GM19328 (cell line): ENCODE results near the gene ENDOG.
A peak's percentile ranks its signal among the peaks of the same experiment; 100 is the strongest.
"Not testable (repeated sequence)": the region's sequence is repeated elsewhere in the genome, so short reads cannot be mapped to it uniquely, and the experiment has no call there.

Source experiments
- ATAC-seq: cut with Tn5 transposase; IDR thresholded peaks from one replicate; pipeline ENCODE4 v1.9.1; 2021; ENCODE audit warnings: mild to moderate bottlenecking, moderate library complexity; ENCODE audit not compliant: unreplicated experiment

Gene ENDOG

GRCh38 chr9:128828267-128828666 lies 10.0 kb downstream of the ENDOG start:
- no peak for ATAC-seq

DNA sequence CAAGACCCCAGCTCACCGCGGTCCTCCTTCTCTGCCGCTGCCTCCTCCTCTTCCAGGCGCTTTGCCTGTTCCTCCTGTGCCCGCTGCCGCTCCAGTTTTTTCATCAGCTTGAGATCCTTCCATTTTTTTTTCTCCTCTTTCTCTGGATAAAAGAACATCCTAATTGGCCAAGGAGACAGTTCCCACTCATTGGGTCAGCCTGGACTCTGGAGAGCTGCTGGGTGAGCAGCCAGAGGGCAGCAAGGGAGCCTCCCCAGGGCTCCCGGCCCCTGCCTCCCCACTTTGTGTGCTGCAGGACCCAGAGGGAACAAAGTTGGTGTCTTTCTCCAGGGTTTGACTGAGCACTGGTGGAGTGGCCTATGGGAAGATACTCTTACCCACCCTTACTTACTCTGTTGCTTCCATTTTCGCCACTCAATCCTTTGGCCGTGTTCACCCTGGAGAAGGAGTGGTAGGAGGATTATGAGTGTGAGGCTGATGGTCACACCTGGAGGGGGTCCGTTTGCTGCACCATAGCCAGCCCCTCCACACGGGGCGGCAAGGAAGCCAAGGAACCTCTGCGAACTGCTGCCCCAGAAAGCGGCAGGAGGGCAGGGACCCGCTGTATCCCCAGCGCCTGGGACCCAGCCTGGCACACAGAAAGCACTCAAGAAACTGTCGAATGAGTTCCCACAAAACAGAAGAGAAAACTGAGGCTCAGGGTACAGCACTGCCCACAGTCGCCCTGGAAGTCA lies 10.6 kb downstream of the ENDOG start:
- ATAC-seq, result no peak

DNA sequence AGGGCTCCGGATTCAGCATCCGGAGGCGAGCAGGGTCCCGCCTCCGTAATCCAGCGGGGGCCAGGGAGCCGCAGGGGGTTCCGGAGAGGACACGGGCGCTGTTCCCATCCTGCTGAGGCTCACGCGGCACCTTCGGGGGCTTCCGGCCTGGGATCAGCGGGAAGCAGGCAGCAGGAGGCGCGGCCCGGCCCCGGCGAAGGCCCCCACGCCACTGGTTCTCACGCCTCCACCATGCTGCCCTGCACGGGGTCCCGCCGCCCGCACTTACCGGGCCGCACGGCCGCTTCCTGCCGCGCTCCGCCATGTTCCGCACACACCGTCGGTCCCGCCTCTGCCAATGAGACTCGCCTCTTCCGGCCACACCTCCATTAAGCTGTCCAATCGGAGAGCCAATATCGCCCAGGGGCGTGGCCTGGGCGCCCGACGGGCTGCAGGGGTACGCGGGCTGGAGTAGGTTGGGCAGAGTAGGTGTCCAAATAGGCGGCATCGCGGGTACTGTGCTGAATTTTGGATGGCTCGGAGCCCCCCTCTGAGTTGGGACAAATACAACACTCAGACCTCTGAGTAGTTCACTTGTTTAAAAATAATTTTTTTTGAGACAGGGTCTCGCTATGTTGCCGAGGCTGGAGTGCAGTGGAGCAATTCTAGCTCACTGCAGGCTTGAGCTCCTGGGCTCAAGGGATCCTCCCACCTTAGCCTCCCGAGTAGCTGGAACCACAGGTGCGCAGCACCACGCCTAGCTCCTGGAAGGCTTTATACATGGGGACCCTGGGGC lies 11.4 kb downstream of the ENDOG start, which contains the start of gene SPOUT1:
TSS of gene SPOUT1 (minus strand) at position 318 of the 775 bp plus-strand sequence. CDS start at position 304, 14 bp downstream.
- ATAC-seq, result peak; percentile 97

DNA sequence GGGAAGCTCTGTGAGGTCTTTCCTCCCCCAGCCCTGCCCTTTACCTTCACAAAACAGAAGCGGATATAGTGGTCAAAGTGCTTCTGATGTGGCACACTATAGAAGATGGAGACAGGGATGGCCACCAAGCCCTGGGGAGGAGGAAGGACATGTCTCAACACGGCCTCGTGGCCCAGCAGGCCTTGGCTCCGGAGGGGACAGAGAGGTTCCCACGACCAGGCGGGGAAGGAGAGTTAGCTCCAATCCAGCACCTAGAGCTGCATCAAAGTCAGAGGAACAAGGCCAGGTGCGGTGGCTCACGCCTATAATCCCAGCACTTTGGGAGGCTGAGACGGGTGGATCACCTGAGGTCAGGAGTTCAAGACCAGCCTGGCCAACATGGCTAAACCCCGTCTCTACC lies 15.4 kb downstream of the ENDOG start:
- ATAC-seq, result no peak

GRCh38 chr9:128835246-128836210 lies 17.2 kb downstream of the ENDOG start:
- no peak for ATAC-seq

DNA sequence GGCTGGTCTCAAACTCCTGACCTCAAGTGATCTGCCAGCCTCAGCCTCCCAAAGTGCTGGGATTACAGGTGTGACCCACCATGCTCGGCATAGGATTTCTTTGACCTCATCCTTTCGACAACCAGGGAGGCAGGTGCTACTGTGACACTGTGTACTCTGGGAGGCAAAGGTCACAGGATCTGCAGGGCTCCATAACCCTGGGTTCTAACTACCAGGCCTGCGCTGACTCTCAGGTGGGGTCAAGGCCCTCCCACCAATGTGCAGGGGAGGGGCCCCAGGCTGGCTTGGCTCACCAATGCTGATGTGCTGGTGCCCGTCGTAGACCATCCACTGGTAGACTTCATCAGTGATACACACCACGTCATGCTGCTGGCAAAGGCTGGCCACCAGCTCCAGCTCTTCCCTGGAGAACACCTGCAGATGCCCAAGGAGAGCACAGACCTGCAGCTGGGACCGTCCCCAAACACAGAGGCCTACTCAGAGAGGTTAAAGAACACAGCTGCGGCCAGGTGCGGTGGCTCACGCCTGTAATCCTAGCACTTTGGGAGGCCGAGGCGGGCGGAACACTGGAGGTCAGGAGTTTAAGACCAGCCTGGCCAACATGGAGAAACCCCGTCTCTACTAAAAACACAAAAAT lies 18.3 kb downstream of the ENDOG start:
- ATAC-seq, result no peak

DNA sequence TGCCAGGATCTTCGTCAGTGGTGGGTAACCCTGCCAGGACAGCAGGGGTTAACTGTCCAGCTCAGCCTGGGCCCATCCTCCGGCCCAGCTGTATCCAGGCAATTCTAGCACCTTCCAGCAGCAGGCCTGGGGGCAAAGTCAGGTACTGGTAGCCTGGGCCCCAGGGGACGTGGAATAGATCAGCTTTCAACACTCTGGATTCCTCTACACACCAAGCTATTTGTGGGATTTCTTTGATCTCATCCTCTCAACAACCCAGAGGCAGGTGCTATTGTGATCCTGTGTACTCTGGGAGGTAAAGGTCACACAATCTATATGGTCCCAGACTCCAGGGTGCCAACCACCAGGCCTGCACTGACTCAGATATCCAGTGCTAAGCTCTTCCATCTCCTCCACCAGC lies 20.0 kb downstream of the ENDOG start:
- ATAC-seq, result no peak

DNA sequence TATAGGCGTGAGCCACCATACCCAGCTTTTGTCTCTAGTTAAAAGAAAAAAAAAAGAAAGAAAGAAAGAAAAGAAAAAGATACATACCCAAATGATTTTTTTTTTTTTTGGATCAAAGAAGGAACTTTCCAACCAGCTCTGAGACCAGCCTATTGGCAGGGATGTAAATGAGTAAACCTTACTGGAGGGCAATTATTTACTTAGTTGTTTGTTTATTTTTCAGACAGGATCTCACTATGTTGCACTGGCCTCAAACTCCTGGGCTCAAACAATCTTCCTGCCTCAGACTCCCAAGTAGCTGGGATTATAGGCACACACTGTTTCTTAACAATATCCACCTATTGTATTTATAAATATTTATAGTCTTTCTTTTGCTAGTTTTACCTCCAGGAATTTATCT lies 22.2 kb downstream of the ENDOG start:
- no peak for ATAC-seq

DNA sequence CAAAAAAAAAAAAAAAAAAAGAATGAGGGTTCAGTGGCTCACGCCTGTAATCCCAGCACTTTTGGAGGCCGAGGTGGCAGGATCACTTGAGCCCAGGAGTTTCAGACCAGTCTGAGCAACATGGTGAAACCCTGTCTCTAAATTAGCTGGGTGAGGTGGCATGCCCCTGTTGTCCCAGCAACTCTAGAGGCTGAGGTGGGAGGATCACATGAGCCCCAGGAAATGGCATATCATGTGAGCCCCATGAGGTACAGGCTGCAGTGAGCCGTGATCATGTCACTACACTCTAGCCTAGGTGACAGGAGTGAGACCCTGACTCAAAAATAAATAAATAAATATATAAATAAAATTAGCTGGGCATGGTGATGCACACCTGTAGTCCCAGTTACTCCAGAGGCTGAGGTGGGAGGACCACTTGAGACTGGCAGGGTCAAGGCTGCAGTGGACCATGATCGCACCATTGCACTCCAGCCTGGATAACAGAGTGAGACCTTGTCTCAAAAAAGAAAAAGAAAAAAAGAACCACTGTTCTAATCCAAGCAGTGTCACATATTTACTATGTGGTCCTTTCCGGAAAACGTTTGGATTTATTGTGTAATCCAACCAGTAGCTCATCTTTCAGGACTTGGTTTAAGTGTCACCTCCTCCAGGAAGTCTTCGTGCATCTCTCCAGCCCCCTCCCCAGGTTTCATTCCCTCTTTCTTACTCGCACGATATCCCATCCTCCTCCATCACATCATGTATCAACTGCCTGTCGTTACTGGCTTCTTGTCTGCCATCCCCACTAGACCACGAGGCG lies 23.6 kb downstream of the ENDOG start:
- no peak for ATAC-seq

DNA sequence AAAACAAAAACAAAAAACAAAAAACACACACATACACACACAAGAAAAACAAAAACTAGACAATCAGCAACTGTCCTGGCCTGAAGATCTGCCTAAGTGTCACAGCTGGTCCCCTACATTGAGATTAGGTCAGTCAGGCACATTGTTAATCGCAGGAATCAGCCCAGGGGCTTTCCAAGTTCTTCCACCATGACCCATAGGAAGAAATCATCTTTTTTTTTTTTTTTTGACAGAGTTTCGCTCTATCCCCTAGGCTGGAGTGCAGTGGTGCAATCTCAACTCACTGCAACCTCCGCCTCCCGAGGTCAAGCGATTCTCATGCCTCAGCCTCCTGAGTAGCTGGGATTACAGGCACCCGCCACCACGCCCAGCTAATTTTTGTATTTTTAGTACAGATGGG lies 24.9 kb downstream of the ENDOG start:
- ATAC-seq, result not testable (repeated sequence)

DNA sequence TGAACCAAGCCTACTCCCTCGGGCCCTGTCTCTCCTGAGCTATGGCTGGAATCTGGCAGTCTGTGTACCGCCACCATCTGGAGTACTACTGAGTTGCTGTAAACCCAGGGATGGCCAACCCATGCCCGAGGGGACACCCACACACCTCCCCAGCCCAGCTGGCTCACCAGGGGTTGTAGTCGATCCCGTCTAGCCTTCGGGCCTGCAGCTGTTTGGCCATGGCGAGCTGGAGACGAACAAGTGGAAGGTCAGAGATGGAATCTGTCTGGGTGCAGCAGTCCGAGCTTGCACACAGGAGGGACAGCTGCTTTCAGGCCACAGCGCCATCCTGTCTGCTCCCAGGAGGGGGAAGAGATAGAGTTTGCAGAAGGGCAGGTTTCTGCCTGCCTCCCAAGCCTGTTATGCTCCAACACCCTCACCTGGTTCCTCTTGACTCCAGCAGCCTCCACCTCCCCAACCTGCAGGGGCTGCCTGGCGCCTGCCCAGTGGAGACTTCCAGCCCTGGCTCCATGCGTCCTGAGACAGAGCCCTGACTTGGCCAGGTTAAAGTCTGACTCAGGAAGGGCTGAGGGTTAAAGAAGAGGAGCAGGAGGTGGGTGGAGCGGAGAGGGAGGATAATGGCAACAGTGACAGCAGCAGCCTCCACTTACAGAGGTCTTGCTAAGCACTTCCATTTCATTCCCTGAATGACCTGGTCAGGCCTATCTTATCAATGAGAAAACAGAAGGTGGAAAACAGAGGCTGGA lies 27.1 kb downstream of the ENDOG start:
- ATAC-seq, result no peak

DNA sequence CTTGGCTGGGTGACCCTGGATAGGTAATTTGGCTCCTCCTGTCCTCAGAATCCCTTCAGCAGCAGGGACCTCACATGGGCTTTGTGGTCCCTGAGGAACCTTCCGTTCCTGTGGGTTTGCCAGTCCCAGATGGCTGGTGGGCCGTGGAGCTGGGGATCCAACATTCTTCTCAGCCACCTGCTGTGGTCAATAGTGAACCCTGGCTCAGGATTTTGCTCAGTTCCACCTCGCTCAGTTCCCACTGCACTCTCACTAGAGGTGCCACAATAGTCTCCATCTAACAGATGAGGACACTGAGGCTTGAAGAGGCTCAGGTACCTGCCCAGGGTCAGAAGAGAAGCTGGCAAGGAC lies 28.4 kb downstream of the ENDOG start:
- no peak for ATAC-seq

DNA sequence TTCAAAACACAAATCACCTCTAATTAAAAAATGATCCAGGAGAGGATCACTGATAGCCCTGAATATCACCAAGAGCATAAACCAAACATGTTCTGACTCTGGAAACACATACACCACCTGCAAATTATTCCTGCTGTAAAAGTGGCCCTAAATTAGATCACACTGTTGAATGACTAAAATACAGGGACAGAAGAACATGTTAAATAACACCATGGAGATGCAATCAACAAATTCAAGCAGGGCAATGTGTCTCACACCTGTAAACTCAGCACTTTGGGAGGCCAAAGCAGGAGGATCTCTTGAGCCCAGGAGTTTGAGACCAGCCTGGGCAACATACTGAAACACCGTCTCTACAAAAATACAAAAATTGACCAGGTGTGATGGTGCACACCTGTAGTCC lies 29.5 kb downstream of the ENDOG start:
- no peak for ATAC-seq

- not testable (repeated sequence) for ATAC-seq
Observed at GRCh38 chr9:128851024-128851423, 32.7 kb downstream of the ENDOG start.

- not testable (repeated sequence) for ATAC-seq
Observed at GRCh38 chr9:128851779-128852600, 33.7 kb downstream of the ENDOG start.

GRCh38 chr9:128852646-128853045 lies 34.3 kb downstream of the ENDOG start:
- not testable (repeated sequence) for ATAC-seq

DNA sequence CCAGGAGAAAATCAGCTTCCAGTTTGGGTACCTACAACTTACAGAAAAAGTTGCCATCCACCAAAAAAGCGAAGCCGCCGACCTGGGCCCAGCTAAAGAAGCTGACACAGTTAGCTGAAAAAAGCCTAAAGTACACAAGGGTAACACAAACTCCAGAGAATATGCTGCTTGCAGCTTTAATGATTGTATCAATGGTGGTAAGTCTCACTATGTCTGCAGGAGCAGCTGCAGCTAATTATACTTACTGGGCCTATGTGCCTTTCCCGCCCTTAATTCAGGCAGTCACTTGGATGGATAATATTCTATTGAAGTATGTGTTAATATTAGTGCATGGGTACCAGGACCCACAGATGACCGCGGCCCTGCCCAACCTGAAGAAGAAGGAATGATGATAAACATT lies 36.2 kb downstream of the ENDOG start:
- ATAC-seq, result not testable (repeated sequence)

DNA sequence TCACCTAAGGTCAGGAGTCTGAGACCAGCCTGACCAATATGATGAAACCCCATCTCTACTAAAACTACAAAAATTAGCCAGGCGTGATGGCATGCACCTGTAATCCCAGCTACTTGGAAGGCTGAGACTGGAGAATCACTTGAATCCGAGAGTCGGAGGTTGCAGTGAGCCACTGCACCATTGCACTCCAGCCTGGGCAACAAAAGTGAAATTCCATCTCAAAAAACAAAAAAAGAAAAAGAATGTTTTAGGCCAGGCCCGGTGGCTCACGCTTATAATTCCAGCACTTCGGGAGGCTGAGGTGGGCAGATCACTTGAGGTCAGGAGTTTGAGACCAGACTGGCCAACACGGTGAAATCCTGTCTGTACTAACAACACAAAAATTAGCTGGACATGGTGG lies 40.2 kb downstream of the ENDOG start:
- ATAC-seq, result not testable (repeated sequence)
